HEK293T (cell line): ENCODE results near the gene MGLL.

ENCODE experiments used
- ARNT ChIP-seq: fragments of 450-650 bp; IDR thresholded peaks from 2 replicates; pipeline ENCODE4 v1.6.1; 2017; ENCODE audit warnings: mild to moderate bottlenecking
- BHLHE40 ChIP-seq: fragments of 450-650 bp; IDR thresholded peaks from 2 replicates; pipeline ENCODE4 v1.6.1; 2016; ENCODE audit warnings: mild to moderate bottlenecking, moderate library complexity, borderline replicate concordance
- CTBP1 ChIP-seq: fragments of 450-650 bp; IDR thresholded peaks from 2 replicates; pipeline ENCODE4 v1.6.1; 2016; ENCODE audit warnings: borderline replicate concordance
- ELF4 ChIP-seq: fragments of 450-650 bp; IDR thresholded peaks from 2 replicates; pipeline ENCODE4 v1.6.1; 2017; ENCODE audit warnings: antibody characterized with exemption
- FOXA1 ChIP-seq: fragments of 450-650 bp; IDR thresholded peaks from 2 replicates; pipeline ENCODE4 v1.6.1; 2016; ENCODE audit warnings: mild to moderate bottlenecking
- FOXM1 ChIP-seq: fragments of 450-650 bp; IDR thresholded peaks from 2 replicates; pipeline ENCODE4 v1.6.1; 2017; ENCODE audit warnings: mild to moderate bottlenecking, borderline replicate concordance
- L3MBTL2 ChIP-seq: fragments of 450-650 bp; conservative IDR thresholded peaks from 2 replicates; pipeline ENCODE4 v1.6.1; 2016; ENCODE audit warnings: mild to moderate bottlenecking
- LEF1 ChIP-seq: fragments of 450-650 bp; IDR thresholded peaks from 2 replicates; pipeline ENCODE4 v1.6.1; 2017; ENCODE audit warnings: mild to moderate bottlenecking, borderline replicate concordance
- NFRKB ChIP-seq: fragments of 450-650 bp; IDR thresholded peaks from 2 replicates; pipeline ENCODE4 v1.6.1; 2016; ENCODE audit warnings: mild to moderate bottlenecking, moderate library complexity
- SP1 ChIP-seq: fragments of 450-650 bp; IDR thresholded peaks from 2 replicates; pipeline ENCODE4 v1.6.1; 2017
- SUZ12 ChIP-seq: fragments of 450-650 bp; IDR thresholded peaks from 2 replicates; pipeline ENCODE4 v1.6.1; 2016; ENCODE audit warnings: mild to moderate bottlenecking
- ZNF384 ChIP-seq: fragments of 450-650 bp; IDR thresholded peaks from 2 replicates; pipeline ENCODE4 v1.6.1; 2016

DNA sequence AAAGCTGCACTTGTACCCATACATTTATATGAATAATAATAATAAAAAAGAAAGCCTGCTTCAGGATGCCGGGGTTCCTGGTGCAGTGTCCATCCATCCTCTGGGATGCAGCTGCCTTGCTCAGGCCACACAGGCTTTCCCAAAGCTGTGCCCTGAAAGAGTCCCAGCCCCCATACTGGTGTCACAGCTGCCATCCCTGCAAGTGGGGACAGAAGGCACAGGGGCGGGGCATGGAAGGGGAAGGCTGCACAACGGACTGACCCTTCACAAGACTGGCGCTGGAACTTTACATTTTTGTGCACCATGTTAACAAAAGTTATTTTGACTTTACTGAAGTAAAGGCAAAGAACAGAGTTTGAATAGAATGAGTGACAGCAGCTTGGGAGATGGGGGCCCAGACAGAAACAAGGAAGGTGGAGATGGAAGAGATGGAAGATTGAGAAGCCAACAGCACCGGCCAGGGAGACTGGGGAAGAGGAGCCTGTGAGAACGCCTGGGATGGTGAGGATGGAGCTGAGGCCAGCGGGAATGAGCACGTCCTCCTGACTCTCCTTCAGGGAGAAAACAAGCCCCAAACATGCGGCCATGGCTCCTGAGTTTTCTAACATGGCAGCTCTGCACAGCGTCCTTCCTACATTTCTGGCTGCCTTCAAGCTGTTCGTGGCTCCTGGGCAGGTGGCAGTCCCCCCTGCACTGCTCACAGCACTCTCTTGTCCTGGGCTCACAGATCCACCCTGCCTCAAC lies 76.5 kb downstream of the MGLL start:
- TF ChIP-seq FOXA1 (no peak), CTBP1 (no peak), SP1 (no peak), BHLHE40 (no peak), FOXM1 (no peak), ELF4 (no peak), LEF1 (no peak), ZNF384 (no peak), NFRKB (no peak), L3MBTL2 (no peak), SUZ12 (no peak), ARNT (no peak)
